Neural crest cell (in vitro differentiated cells): Measurements from ENCODE around the gene CUX1. TPM values are rescaled to one million over a fixed set of nuclear protein-coding genes. Genes with fewer than 3 reads are reported as not detected.

ENCODE experiments used
- DNase-seq: peaks from one replicate; pipeline ENCODE4 v3.0.0; 2021; ENCODE audit warnings: low read depth, mixed read lengths, low spot score
- H3K27ac Mint-ChIP-seq: one replicate; pipeline ENCODE4 v1.8.0; 2021; ENCODE audit warnings: mild to moderate bottlenecking, mixed read lengths; ENCODE audit not compliant: unreplicated experiment
- H3K27me3 Mint-ChIP-seq: 2 replicates; pipeline ENCODE4 v1.8.0; 2021; ENCODE audit warnings: low read depth, mild to moderate bottlenecking, mixed read lengths
- H3K36me3 Mint-ChIP-seq: 2 replicates; pipeline ENCODE4 v1.8.0; 2021; ENCODE audit warnings: low read depth, mild to moderate bottlenecking, mixed read lengths
- H3K4me1 Mint-ChIP-seq: 2 replicates; pipeline ENCODE4 v1.8.0; 2021; ENCODE audit warnings: mixed read lengths
- H3K4me3 Mint-ChIP-seq: one replicate; pipeline ENCODE4 v1.8.0; 2021; ENCODE audit warnings: mild to moderate bottlenecking, mixed read lengths
- H3K9me3 Mint-ChIP-seq: 2 replicates; pipeline ENCODE4 v1.8.0; 2021; ENCODE audit warnings: mixed read lengths
- total RNA-seq: library from RNA; stranded (reverse); gene quantifications from 2 replicates; pipeline ENCODE4 v1.2.1, GENCODE V29; 2021
- TF ChIP-seq, protein P1 (sequence below): fragments of 200-600 bp; sonication (generic); conservative IDR thresholded peaks from 2 replicates; pipeline ENCODE4 v1.5.0; 2021; ENCODE audit warnings: antibody characterized with exemption, mild to moderate bottlenecking

CUX1 gene
- total RNA-seq, 1 donor from 2014 or later, result 60.0 TPM

GRCh38 chr7:101933028-101933427 is 115.6 kb downstream of the CUX1 start:
- Mint-ChIP-seq H3K4me3 (no peak overlapping the region), H3K4me1 (peaks cover 43% of the 10 kb centered on the region), H3K27me3 (peaks cover 4% of the 10 kb centered on the region), H3K9me3 (no peaks in the 10 kb centered on the region), H3K36me3 (peaks cover 5% of the 10 kb centered on the region), H3K27ac (no peak overlapping the region)
- TF ChIP-seq, protein P1, sequence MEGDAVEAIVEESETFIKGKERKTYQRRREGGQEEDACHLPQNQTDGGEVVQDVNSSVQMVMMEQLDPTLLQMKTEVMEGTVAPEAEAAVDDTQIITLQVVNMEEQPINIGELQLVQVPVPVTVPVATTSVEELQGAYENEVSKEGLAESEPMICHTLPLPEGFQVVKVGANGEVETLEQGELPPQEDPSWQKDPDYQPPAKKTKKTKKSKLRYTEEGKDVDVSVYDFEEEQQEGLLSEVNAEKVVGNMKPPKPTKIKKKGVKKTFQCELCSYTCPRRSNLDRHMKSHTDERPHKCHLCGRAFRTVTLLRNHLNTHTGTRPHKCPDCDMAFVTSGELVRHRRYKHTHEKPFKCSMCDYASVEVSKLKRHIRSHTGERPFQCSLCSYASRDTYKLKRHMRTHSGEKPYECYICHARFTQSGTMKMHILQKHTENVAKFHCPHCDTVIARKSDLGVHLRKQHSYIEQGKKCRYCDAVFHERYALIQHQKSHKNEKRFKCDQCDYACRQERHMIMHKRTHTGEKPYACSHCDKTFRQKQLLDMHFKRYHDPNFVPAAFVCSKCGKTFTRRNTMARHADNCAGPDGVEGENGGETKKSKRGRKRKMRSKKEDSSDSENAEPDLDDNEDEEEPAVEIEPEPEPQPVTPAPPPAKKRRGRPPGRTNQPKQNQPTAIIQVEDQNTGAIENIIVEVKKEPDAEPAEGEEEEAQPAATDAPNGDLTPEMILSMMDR, result no peak
- no peak for DNase-seq

DNA sequence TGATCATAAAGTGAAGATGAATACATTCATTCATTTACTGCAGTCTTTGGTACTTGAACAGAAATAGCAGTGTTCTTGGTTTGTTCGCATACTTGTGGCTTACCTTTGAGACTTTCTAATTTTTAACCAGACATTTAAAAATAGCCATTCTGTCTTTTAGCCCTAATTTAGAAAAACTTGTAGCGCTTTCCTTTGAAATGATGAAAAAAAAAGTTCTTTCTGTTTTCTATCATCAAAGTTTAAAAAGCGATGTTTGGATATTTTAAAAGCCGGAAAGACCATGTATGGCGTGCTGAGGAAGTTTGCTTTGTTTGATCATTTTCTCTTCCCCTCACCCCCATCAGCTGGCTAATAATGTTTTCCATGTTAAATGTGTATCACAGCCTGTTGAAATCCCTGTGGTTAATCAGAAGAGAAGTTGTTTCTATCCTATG is 116.3 kb downstream of the CUX1 start:
- DNase-seq, result no peak
- H3K27ac Mint-ChIP-seq, result no peak overlapping the region
- H3K36me3 Mint-ChIP-seq, result peaks cover 5% of the 10 kb centered on the region
- H3K4me3 Mint-ChIP-seq, result no peak overlapping the region
- H3K9me3 Mint-ChIP-seq, result no peaks in the 10 kb centered on the region
- peaks cover 42% of the 10 kb centered on the region for H3K4me1 Mint-ChIP-seq
- TF ChIP-seq, protein P1, result no peak
- H3K27me3 Mint-ChIP-seq, result peaks cover 4% of the 10 kb centered on the region

DNA sequence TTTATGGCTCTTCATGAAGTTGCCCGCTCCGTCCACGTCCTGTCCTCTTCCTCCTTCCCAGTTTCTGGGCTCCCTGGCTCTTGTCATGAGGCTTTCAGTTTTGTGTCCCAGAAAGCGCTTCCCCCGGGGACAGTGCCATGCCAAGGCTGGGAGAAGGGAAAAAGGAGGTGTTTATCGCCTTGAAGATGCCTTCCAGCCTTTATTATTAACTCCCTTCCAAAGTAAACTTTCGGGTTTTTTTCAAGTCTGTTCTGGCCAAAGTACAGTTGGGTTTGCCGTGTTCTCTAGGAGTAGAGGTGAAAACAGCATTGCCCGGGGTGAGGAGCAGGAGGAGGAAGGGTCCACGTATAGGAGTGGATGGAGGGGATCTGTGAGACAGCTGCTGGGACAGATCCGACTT is 117.2 kb downstream of the CUX1 start:
- Mint-ChIP-seq H3K9me3 (no peaks in the 10 kb centered on the region), H3K27me3 (peaks cover 4% of the 10 kb centered on the region), H3K4me3 (no peak overlapping the region), H3K4me1 (peaks cover 39% of the 10 kb centered on the region), H3K27ac (no peak overlapping the region), H3K36me3 (peaks cover 8% of the 10 kb centered on the region)
- TF ChIP-seq, protein P1, result no peak
- no peak for DNase-seq

- Mint-ChIP-seq H3K27me3 (peaks cover 4% of the 10 kb centered on the region), H3K4me1 (peaks cover 41% of the 10 kb centered on the region), H3K4me3 (no peak overlapping the region), H3K27ac (no peak overlapping the region), H3K9me3 (no peaks in the 10 kb centered on the region), H3K36me3 (peaks cover 3% of the 10 kb centered on the region)
- no peak for DNase-seq
- TF ChIP-seq, protein P1, result no peak
Observed at GRCh38 chr7:101935521-101936141, 118.2 kb downstream of the CUX1 start.

GRCh38 chr7:101936223-101936610 is 118.8 kb downstream of the CUX1 start:
- H3K27ac Mint-ChIP-seq, result no peak overlapping the region
- TF ChIP-seq, protein P1, result no peak
- H3K4me3 Mint-ChIP-seq, result no peak overlapping the region
- H3K4me1 Mint-ChIP-seq, result peaks cover 43% of the 10 kb centered on the region
- H3K36me3 Mint-ChIP-seq, result peaks cover 3% of the 10 kb centered on the region
- no peaks in the 10 kb centered on the region for H3K9me3 Mint-ChIP-seq
- H3K27me3 Mint-ChIP-seq, result peaks cover 4% of the 10 kb centered on the region
- no peak for DNase-seq
